HG02938 (cell line): ENCODE data around the gene PHF23.

Source experiments
- ATAC-seq: cut with Tn5 transposase; IDR thresholded peaks from one replicate; pipeline ENCODE4 v1.9.1; 2021; ENCODE audit warnings: mild to moderate bottlenecking, moderate library complexity; ENCODE audit not compliant: unreplicated experiment

Gene PHF23

DNA sequence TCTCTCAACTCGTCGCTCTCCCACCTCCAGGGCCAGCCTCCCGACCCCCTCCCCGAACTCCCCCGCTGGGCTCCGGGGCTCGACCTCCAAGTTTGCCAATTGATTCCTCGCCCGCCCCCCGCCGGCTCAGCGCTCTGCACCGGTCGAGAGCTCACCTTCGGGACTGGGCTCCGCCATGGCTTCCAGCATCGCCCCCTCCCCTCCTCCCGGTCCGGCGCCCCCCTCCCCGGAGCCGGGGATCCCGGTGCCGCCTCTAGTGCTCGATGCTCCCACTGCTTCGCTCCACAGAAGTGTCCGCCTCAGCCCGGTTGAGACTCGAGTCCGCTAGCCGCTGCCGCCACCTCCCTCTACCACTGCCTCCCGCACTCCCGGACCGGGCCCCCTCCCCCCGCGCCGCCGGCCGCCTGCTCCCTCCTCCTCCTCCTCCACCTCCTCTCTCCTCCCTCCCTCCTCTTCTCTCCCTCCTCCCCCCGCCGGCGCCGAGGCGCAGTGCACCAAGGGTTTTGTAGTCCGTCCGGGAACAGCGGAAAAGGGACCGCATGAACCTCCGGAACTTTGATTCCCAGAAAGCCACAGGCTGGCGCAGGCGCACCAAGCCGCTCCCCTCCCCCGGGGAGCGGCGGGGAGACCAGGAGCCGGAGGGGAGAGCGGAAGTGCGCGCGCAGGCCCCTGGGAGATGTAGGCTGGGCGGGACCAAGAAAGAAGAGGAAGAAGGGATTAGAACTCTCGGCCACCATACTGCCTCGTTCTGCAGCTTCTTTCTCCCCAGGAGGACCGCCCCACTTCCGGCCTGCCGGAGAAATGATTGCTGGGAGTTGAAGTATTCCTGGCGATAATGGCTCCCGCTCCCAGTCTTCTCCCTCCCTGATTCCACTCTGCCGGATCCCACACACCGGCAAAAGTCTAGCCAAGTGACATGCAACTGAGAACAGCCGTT is at the start of gene PHF23:
Gene PHF23 (minus strand): TSS at position 367 of the 937 bp plus-strand sequence. CDS start 178 bp downstream, at position 189.
- peak; percentile 44 for ATAC-seq

DNA sequence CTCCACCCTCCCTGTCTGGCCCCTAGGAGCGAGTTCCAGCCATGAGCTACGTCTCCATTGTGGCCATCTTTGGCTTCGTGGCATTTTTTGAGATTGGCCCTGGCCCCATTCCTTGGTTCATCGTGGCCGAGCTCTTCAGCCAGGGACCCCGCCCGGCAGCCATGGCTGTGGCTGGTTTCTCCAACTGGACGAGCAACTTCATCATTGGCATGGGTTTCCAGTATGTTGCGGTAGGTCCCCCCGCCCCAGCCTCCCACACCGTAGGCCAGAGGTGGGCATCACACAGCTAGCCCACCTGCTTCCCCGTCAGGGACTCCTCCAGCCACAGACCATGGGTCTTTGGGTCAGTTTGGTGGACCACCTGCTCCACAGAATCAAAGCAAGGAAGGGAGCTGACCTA is 46.4 kb upstream of the PHF23 start:
- ATAC-seq = no peak

GRCh38 chr17:7284911-7285310 is 45.7 kb upstream of the PHF23 start:
- ATAC-seq = no peak

DNA sequence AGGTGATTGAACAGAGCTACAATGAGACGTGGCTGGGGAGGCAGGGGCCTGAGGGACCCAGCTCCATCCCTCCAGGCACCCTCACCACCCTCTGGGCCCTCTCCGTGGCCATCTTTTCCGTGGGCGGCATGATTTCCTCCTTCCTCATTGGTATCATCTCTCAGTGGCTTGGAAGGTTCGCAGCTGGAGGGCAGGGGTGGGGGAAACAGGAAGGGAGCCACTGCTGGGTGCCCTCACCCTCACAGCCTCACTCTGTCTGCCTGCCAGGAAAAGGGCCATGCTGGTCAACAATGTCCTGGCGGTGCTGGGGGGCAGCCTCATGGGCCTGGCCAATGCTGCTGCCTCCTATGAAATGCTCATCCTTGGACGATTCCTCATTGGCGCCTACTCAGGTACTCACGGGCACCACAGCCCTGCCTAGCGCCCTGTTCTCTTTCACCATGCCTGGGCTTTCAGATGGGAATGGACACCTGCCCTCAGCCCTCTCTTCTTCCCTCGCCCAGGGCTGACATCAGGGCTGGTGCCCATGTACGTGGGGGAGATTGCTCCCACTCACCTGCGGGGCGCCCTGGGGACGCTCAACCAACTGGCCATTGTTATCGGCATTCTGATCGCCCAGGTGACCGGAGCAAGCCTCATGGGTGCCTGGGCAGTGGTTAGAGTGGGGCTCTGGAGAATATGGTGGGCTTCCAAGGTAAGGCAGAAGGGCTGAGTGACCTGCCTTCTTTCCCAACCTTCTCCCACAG is 44.4 kb upstream of the PHF23 start:
- ATAC-seq = no peak

GRCh38 chr17:7282752-7283321 is 43.6 kb upstream of the PHF23 start:
- ATAC-seq = no peak

GRCh38 chr17:7281953-7282751 is 42.9 kb upstream of the PHF23 start:
- ATAC-seq = no peak

GRCh38 chr17:7281074-7281952 is 42.1 kb upstream of the PHF23 start, which contains the start of gene SLC2A4:
SLC2A4 (plus strand) TSS chr17:7281718; CDS start chr17:7281935, 217 bp downstream.
- ATAC-seq = peak; percentile 43

GRCh38 chr17:7280519-7281073 is 41.3 kb upstream of the PHF23 start:
- peak; percentile 61 for ATAC-seq

GRCh38 chr17:7279448-7279847 is 40.2 kb upstream of the PHF23 start:
- no peak for ATAC-seq

GRCh38 chr17:7266784-7267183 is 27.5 kb upstream of the PHF23 start:
- no peak for ATAC-seq

GRCh38 chr17:7263801-7264078 is 24.5 kb upstream of the PHF23 start:
- ATAC-seq = no peak

- ATAC-seq = no peak
Observed at GRCh38 chr17:7262935-7263800, 23.9 kb upstream of the PHF23 start.

DNA sequence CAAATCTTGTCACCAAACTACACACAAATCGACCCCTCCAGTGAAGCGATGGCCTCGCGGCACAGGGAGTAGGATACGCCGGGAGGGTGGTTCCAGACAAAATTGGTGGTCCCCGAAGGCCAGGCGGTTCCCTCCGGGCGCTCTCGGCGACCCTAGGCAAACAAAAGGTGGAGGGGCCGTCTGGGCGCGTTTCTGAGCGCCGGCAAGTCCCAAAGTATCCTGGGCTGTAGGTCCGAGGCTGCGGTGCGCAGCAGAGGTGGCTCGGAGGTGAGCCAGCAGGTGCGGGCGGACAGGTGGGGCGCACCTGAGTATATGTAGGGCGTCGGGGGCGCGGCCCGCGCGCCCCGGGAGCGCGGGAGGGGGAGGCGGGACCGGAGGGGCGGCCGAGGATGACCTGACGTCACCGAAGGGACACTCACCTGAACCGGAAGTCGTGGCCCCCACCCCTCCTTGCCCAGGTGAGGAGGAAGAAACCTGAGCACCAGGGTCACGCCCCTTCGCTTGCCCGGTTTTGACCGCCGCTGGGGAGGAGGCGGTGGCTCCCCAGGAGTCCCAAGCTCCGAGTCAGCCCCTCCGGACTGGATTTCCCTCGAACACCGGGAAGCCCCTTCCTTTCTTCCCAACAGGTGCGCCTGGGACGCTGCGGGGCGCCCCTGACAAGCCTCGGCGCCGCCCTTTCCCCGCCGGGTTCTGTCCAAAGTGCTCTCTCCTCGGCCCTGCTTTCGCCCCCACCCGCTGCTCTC is 23.1 kb upstream of the PHF23 start, which contains the start of gene CLDN7:
Gene CLDN7 (minus strand): TSS at position 287 of the 743 bp plus-strand sequence. CDS start 435 bp downstream, outside the sequence.
- ATAC-seq = no peak

DNA sequence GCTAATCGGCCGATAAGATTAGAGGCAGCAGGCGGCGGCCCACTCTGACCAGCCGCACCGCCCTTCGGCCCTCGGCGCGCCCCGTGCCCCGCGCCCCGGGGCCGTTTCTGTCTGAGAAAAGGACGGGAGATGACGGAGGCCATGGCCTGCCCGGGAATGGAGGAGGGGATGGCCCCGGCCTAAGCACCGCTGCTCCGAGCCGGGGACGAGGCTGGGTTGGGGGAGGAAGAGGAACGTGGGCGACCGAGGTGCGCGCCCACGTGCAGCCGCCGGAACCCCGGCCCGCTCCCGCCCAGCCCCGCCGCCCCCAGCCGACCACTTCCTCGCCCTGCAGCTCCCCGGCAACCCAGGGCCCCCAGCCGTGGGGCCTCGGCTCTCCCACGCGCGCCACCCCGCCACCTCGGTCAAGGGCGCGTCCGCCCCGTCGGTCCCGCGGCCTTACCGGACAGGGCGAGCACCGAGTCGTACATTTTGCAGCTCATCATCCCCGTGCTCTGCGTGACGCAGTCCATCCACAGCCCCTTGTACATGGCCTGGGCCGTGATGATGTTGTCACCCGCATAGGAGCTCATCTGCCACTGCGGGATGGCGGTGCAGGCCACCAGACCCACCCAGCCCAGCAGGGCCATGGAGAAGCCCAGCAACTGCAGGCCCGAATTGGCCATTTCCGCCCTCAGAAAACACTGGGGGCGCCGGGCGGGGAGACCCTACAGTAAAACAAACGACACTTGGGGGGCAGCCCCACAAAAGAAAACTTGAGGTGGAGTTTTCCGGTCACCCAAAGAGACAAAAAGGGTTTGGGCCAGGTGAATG is 22.3 kb upstream of the PHF23 start:
- ATAC-seq = no peak

- no peak for ATAC-seq
Observed at GRCh38 chr17:7260651-7261378, 21.6 kb upstream of the PHF23 start.

DNA sequence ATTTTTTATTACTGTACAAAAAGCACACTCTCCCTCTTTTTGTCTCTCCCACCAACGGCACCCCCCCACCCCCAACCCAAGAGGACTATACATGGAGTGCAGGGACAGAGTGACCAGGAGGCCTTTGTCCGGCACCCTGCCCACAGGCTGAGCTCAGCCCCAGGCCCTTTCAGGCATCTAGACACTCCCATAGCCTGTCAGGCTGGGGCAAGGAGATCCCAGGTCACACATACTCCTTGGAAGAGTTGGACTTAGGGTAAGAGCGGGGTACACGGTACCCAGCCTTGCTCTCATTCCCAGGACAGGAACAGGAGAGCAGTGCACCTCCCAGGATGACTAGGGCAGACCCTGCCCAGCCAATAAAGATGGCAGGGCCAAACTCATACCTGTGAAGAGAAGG is 20.9 kb upstream of the PHF23 start:
- ATAC-seq = no peak
